ENCODE data around the gene VEZF1.
A peak's percentile ranks its signal among the peaks of the same experiment; 100 is the strongest.
"Not testable (repeated sequence)": the region's sequence is repeated elsewhere in the genome, so short reads cannot be mapped to it uniquely, and the experiment has no call there.

The VEZF1 gene

DNA sequence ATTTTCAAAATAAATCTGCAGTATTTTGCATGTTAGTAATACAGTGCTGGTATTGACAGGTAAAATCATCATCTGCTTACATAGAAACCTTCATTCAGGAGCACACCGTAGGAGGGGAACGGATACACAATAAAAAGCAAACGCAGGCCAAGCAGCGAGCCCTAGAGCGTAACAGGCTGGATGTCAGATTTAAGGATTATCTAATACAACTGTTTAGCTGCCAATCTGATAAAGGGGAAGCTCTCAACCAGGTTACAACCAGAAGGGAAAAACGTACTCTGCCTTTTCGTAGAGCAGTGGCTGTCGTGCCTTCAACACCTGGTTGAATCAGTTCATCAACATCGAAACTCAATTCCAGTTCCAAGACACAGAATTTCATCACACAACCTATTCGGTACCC lies 16.5 kb downstream of the VEZF1 start:
- no peak for DNase-seq

DNA sequence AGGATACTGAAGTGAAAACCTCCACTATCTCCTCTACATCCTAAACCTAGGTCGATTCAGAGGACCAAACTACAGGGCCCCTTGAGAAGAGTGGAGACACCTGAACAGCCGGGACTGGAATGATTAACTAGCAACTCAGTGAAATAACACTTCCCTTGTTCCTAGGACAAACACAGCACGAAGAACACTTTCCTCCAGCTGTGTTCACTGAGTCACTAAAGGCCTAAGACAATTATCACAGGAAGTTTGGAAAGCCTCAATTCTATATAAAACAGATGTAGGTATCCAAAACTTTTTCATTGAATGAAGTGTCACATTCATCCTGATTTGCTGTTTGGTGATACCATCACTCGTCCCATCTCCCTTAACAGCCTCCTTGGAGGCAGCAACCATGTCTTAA lies 17.3 kb downstream of the VEZF1 start:
- DNase-seq, result no peak

DNA sequence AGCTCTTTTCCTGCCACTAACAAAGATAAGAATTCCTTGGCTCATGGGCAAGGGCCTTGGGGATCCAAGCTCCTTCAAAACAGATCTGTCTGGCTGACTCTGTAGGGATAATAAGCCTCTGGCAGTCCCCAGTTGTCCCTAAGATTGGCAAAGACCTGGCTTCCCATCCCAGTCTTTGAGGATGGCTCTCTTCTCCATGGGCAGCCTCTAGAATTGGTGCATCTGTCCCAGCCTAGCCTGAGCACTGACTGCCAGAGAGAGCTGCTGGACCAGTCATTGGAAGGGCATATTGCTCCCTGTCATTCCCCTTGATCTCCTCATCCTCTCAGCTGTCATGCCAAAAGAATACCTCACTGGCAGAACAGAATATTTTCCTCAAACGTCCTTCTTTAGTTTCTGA lies 19.6 kb downstream of the VEZF1 start:
- no peak for DNase-seq

GRCh38 chr17:57966875-57967274 lies 21.2 kb downstream of the VEZF1 start:
- DNase-seq, result no peak

DNA sequence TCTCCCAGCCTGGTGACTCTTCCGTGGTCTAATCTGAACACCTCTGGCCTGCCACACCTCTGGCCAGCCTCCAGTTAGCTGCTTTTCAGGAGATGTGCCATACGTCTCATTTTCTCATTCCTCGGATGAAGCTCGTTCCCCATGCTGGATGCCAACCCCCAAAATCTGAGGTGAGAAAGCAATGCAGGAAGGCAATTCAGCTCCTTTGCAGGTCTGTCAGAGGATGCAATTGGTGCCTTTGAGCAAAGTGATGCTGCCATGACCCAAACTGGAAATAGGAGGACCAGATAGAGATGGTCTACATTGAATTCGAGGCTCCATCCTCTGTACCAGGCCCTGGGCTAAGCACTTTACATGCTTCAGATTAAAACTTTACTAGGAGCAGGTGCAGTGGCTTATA lies 21.8 kb downstream of the VEZF1 start:
- DNase-seq, result no peak

DNA sequence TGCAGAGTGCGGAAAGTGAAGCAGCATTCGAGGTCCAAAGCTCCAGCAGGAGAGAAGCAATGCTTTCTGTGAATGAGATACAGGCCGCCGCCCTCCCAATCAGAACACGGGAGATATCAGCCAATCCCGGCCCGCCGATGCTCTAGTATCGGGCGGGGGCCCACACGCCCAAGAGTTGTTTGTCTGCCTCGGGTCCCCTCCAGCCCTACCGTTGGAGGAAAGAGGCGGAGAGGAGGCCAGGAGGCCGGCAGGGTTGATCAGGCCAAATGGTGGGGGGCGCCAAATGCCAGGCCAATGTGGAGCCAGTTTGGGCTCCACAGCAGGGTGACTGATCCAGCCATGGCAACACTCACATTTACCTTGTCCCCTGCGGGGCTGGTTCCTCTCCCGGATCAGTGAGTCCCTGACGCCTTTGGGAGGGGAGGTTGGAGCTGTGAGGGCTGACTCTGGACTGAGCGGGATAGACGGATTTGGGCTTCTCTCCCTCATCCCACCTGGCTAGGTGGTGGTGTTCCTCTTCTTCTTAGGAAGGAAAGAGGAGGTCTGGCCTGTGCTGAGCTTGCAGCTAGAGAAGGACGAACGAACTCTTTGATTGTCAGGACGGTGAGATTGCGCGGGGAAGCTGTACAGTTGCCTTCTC lies 22.4 kb downstream of the VEZF1 start:
- no peak for DNase-seq

DNA sequence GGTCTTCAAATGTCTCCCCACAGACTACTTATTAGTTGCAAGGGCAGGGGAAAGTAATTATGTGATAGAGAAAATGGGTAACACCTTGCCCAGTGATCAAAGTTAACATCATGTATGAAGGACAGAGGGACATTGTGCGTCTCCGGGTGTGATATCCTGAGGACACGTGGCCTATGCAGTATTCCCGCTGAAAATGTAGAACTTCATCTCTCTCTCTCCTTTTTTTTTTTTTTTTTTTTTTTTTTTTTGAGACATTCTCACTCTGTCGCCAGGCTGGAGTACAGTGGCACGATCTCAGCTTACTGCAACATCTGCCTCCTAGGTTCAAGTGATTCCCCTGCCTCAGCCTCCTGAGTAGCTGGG lies 24.9 kb downstream of the VEZF1 start:
- no peak for DNase-seq

DNA sequence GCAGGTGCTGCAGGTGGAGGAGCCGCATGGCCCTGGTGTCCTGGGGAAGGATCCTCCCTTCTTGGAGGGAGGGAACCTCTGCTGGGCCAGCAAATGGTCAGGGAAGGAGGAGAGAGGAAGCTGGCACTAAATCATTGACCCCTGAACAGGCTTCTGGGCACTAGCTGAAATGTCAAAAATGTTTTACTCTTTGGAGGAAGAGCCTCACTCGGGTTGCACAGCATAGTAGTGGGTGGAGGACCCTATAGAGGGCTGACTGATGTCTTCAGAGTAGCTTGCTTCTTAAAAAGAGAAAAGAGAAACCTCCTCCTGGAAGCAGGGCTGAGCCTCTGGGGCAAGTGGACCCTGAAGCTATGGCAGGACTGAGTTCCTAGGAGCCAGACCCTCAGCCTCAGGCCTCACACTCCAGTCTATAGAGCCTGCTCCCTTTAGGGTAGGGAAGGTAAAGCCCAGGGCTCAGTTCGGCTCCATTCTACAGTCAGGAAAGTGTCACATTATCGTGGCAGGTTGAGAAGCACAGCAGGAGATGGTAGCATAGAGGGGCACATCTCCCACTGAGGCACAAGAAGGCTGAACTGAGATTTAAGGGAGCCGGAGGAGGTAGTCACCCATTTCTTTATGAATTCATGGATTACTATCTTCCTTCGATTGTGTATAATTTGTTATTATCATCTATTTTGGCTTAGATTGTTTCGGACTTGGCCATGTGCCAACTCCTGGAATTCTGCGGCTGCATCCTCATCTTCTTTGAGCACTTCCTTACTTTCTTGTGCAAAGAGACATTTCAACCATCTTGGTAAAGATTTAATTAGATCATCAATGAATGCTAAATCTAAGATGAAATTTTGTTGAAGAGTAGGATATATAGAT lies 25.5 kb downstream of the VEZF1 start:
- DNase-seq, result no peak

GRCh38 chr17:57959929-57960328 lies 28.1 kb downstream of the VEZF1 start:
- DNase-seq, result no peak

DNA sequence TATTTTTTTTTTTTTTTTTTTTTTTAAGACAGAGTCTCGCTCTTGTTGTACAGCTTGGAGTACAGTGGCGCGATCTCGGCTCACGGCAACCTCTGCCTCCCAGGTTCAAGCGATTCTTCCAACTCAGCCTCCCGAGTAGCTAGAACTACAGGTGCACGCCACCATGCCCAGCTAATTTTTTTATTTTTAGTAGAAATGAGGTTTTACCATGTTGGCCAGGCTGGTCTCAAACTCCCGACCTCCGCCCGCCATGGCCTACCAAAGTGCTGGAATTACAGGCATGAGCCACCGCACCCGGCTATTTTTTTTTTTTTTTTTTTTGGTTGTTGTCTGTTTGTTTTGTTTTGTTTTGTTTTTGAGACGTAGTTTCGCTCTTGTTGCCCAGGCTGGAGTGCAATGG lies 29.7 kb downstream of the VEZF1 start:
- not testable (repeated sequence) for DNase-seq

- DNase-seq, result no peak
Measured at GRCh38 chr17:57957886-57958285, 30.2 kb downstream of the VEZF1 start.

DNA sequence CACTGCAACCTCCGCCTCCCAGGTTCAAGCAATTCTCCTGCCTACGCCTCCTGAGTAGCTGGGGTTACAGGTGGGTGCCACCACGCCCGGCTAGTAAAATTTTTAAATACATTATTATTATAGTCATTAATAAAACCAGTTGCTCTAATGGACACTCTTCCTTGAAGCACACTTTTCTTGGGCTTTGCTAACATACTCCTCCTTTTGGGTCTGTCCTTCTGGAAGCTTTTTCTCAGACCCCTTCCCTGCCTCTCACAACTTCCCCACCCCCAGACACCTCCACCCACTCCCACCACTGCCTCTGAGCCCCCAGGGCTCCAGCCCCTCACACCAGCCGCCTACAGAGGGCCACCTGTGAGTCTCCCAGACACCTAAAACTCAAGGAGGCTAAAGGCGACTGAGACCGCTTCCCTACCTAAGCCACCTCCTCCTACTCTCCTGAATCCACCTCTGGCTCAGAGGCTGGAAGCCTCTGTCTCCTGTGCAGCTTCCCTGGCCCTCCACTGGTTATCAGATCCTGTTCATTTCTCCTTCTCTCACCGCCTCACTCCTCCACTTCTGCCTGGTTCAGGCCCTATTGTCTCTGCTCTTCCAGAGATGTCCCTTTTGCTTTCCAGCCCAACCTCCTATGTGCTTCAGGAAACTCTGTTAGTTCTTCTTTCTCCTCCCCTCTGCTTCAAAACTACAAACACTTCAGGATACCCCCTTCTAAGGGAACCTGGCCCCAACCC lies 30.8 kb downstream of the VEZF1 start:
- DNase-seq, result no peak

DNA sequence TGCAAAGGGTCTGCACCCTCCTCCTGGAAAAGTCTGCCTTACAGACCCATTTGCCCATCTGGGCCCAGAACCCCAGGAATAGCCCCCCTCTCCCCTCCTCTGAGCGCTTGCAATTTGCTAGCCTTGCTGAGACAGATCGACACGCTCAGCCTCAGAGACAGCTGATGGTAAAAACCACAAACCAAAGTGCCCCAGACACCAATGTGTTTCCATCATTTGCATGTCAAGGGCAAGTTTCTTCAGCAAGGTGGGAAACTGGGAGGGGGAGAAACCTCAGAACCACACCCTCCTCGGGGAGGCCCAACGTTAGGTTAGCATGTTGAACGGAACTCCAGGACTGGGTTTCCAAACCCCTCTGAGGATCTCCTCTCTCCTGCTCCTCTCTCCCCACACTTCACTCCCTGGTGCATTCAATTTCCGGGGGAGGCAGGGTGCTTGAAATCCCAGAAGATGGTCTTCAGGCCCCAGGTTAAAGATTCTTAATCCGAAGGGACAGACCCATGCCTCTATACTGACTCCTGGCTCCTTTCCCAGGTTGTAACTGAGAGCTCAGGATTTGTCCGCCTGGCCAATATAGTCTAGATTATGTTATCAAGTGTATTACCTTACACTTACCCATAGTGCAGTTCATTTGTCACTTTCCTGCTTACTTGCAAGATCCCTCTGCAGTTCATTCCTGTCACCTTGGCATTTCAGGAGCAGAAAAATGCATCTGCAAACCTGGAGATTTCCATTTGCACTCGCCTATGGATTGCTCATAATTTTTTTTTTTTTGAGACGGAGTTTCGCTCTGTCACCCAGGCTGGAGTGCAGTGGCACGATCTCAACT lies 31.5 kb downstream of the VEZF1 start:
- no peak for DNase-seq

- DNase-seq, result peak; percentile 54
Measured at GRCh38 chr17:57955183-57955931, 32.7 kb downstream of the VEZF1 start, which contains the start of gene CUEDC1. TSS of gene CUEDC1 (minus strand) at chr17:57955412. CDS start at chr17:57885564, 69,848 bp downstream.

- peak; percentile 38 for DNase-seq
Measured at GRCh38 chr17:57954397-57955182, 33.5 kb downstream of the VEZF1 start.

DNA sequence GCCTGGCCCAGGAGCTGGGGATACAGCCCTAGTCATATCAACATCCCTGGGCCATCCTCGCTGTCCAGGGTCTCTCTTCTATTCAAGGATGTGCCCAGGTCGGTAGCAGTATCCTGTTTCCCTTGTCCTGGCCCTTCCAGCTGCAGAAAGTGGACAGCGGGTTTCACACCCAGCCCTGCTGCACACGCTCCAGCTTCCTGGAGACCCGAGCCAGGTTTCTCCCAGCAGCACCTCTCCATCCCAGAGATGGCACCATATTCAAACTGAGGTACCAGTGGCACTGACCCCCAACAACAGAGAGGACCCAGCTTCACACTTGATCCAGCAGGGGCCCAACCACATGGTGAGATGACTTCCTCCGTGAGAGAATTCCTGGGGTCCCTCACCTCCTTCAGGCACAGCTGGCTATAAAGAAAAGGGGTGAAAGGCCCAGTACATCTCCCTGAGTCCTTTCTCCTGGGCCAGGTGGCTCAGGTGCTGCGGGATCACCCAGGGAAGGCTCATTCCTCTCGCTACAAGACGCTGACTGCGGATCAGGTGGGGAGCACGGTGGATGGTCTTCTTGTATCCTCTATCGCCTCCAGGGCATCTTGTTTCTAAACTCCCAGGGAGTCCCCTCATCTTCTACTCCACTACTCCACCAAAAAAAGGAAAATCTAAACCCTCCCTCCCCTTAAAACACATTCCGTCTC lies 34.2 kb downstream of the VEZF1 start:
- DNase-seq, result no peak

DNA sequence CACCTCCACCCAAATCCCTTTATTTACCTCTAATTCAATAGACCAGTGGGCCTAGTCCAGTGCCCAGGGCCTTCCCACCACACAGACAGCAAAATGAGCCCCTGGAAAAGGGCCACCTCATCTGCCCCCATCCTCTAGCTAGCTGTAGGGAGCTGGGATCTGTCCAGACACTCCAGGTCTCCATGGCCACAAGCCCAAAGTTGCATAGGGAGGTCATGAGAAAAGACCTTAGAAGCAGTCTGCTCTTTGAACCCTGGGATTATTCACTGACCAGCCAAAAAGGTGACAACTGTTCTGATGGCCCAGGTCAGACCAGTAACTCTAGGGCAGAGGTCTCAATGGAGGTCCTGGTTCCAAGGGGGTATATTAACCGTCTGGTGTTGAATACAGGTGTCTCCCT lies 34.8 kb downstream of the VEZF1 start:
- no peak for DNase-seq

DNA sequence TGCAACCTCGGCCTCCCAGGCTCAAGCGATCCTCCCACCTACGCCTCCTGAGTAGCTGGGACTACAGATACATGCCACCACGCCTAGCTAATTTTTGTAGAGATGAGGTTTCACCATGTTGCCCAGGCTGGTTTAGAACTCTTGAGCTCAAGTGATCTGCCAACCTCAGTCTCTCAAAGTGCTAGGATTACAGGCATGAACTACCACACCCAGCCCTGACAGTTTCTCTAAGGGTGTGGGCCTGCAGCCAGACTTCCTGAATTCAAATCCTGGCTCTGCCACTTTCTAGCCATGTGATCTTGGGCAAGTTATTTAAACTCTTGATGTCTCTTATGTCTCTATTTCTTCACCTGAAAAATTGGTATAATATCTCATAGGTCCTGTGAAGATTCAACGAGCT lies 38.4 kb downstream of the VEZF1 start:
- no peak for DNase-seq

DNA sequence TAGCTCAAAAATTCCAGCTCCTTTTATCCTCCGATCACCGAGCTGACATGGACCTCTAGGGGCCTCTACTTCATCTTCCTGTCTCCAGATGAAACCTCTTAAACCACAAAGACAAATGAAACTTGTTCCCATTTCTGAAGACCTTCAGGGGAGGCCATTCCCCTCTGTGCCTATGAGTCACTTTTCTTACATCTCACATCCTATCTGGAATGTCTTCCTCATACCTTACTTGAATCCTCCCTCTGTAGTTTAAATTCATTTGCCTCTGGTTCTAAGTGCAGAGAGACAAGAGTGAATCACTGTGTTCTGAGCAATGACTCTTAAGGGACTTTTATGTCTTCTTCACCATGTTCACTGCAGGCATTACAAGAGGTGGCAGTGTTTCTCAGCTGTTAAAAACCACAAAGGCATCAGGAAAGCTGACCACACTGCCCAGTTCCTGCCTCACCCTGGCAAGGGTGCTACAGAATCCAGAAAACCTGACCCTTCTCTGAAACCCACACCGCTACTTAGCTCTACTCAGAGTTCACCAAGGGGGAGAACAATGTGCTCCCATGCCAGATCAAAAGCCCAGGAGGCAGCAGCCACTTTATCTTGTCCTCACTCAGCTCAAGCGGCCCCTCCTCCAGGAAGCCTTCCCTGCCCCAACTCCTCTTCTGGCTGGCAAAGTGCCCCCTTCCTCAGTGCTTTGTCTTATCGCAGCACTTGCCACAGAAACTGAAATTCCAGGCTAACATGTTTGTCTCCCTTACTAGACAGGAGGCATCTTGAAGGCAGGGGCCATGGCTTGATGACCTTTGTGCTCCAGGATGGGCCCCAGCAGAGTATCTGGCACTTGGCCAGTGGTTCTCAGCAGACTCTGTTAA lies 39.3 kb downstream of the VEZF1 start:
- no peak for DNase-seq

DNA sequence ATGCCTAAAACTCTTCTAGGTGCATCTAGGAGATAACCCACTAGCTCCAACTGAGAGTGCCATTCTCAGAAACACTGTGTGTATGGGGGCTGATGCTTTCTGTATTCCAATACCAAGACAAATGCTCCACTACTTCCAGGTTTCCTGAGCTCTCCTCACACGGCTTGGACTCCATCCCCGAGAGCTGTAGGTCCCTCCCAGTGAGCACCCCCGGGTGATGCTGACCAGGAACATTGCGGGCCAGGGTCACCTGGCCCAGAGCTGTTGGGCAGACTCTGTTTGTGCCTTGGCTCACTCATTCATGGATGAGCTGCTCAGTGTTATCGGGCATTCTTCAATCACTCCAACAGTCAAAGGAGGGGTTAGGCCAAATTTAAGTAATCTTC lies 39.9 kb downstream of the VEZF1 start:
- no peak for DNase-seq

All from NCI-H510A (cell line).